Amniotic stem cell (primary cell): ENCODE measurements around the gene TRRAP.
"Not testable (repeated sequence)": the region's sequence is repeated elsewhere in the genome, so short reads cannot be mapped to it uniquely, and the experiment has no call there.

Experiments used
- DNase-seq: peaks from one replicate; lab custom pipeline; 2025; lab: John Stamatoyannopoulos, UW

Gene TRRAP

GRCh38 chr7:98866765-98867164 lies 11.6 kb upstream of the TRRAP start:
- DNase-seq: no peak

GRCh38 chr7:98868450-98868849 lies 9.9 kb upstream of the TRRAP start:
- DNase-seq: no peak

GRCh38 chr7:98869027-98869596 lies 9.2 kb upstream of the TRRAP start:
- DNase-seq: no peak

GRCh38 chr7:98869597-98870120 lies 8.7 kb upstream of the TRRAP start, which contains the start of gene TMEM130:
Gene TMEM130, minus strand, starts transcription at chr7:98870014. Its CDS starts 153 bp downstream, at chr7:98869861.
- no peak for DNase-seq

- peak; percentile 49 for DNase-seq
Observed at GRCh38 chr7:98870121-98870651, 8.1 kb upstream of the TRRAP start.

GRCh38 chr7:98870807-98871491 lies 7.4 kb upstream of the TRRAP start:
- no peak for DNase-seq

GRCh38 chr7:98872328-98872924 lies 5.9 kb upstream of the TRRAP start:
- DNase-seq: no peak

GRCh38 chr7:98873610-98874009 lies 4.7 kb upstream of the TRRAP start:
- DNase-seq: not testable (repeated sequence)

- no peak for DNase-seq
Observed at GRCh38 chr7:98874942-98875341, 3.4 kb upstream of the TRRAP start.

GRCh38 chr7:98875501-98875900 lies 2.8 kb upstream of the TRRAP start:
- no peak for DNase-seq

GRCh38 chr7:98877146-98877545 lies 1.2 kb upstream of the TRRAP start:
- DNase-seq: no peak

- no peak for DNase-seq
Observed at GRCh38 chr7:98877692-98878364, 504 bp upstream of the TRRAP start.

- DNase-seq: no peak
Observed at GRCh38 chr7:98879198-98879978, 1.1 kb downstream of the TRRAP start.

- DNase-seq: no peak
Observed at GRCh38 chr7:98879979-98880315, 1.6 kb downstream of the TRRAP start.

GRCh38 chr7:98880485-98880884 lies 2.2 kb downstream of the TRRAP start:
- no peak for DNase-seq

GRCh38 chr7:98881561-98882315 lies 3.4 kb downstream of the TRRAP start:
- DNase-seq: no peak

GRCh38 chr7:98884416-98884815 lies 6.1 kb downstream of the TRRAP start:
- DNase-seq: no peak

GRCh38 chr7:98887038-98887437 lies 8.7 kb downstream of the TRRAP start:
- DNase-seq: no peak

GRCh38 chr7:98892609-98893008 lies 14.3 kb downstream of the TRRAP start:
- no peak for DNase-seq

- DNase-seq: no peak
Observed at GRCh38 chr7:98899816-98900215, 21.5 kb downstream of the TRRAP start.

- no peak for DNase-seq
Observed at GRCh38 chr7:98900815-98901214, 22.5 kb downstream of the TRRAP start.
